ENCODE results near the gene AMBRA1.
A peak's percentile ranks its signal among the peaks of the same experiment; 100 is the strongest.
"Not testable (repeated sequence)": the region's sequence is repeated elsewhere in the genome, so short reads cannot be mapped to it uniquely, and the experiment has no call there.

Gene AMBRA1

DNA sequence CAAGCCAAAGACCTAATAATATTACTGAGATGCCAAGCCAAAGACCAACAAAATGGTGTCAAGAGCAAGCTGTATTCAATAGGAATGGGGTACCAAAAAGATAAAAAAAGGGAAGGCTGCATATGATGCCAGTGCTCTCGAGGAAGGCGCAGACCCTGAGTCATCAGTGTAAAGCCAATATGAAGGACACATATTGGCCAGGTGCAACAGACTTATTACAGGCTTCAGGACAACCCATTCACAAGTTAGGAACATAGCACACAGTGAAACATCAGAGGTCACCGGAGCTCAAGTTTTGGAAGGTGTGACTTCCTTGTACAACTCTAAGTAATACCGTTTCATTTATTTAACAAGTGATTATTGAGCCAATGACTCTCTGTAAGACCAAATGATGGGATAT is 58.1 kb downstream of the AMBRA1 start:
- no peak for DNase-seq

GRCh38 chr11:46534711-46535110 is 59.1 kb downstream of the AMBRA1 start:
- DNase-seq, result no peak

DNA sequence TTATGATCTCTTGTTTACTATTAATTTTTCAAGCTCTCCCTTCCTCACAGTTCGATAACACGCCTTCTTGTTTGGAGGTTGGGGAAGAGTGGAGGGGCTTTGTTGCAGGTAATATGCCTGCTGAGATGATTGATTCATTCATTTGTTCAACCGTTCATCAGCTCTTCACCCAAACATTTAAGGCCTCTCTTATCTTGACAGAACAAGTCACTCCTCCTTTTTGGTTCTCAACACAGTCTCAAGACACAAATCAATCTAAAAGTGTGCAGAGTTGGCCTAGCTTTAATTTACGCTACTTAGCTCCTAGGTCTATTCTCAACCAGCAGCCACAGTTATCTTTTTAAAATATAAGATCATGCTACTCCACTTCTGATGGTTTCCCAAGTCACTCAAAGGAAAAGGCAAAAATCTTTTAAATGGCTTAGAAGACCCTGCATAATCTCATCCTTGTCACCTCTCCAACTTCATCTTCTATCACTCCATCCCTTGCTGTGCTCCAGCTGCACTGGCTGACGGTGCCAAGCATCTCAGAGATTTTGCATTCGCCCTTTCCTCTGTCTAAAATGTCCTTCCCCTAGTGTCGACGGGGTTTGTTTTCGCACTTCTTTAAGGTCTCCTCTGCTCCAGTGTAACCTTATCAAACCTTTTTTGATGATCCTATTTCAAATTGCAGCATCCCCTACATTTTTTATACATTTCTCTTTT is 60.3 kb downstream of the AMBRA1 start:
- no peak for DNase-seq

DNA sequence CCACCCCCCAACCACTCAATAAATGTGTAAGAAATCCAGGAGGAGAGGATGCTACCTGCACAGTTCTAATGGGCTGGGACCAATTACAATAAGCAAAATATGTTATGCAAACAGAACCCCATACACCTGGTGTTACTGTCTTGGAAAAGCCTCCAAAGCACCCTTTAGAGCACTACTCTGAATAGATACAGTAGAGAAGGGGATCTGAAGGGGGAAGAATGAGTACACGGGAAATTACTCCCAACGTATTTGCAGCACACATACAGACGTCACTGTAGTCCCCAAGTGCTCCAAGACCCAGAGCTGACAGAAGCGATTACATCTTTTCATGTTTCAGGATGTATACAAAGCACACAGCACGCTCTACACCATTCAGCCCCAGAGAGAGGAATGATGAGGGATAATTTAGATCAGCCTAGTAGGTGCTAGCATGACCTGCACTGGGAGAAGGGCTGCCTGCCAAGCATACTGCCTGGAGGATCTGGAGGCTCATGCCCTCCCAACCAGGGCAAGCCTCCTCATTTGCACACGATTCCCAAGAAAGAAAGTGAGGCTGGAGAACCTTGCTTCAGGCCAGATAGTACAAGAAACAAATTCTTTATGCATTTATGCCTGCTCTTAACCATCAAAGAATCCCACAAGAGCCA is 63.8 kb downstream of the AMBRA1 start:
- no peak for DNase-seq

DNA sequence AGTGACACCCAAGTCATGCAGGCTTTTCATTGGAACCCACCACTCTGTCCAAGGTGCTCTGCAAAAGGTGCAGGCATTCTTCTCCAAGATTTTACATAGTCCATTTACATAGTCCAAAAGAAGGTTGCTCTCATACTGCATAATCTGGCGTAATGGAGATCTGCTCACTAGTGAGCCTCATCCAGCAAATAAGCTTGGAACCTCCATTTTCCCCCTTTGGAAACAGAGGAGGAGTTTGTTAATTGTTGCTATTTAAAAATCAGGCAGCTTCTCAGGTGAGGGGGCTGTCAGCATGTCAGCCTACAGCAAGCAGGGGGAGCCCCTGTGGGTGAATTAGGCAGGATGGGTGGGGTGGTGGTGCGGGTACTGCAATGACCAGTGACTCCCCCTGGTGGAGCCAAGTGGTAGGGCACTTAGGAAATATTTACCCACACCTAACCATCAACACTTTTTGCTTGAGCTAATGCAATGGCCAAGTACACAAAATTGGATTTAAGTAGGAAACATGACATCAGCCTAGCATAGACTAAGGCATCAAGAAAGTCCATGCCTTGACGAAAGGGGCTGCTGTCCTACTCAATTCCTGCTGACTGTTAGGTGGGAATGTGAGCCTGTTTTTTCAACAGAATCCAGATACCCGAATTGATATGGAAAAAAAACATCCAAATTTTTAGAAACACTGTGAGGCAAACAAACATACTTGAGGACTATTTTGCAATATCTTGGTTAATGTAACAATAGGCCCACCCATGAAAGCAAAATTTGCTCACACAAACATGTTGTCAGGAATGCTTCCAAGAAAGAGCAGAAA is 64.5 kb downstream of the AMBRA1 start:
- DNase-seq, result peak in 29 of 51 donors; percentile 4 to 65 (median 24)

DNA sequence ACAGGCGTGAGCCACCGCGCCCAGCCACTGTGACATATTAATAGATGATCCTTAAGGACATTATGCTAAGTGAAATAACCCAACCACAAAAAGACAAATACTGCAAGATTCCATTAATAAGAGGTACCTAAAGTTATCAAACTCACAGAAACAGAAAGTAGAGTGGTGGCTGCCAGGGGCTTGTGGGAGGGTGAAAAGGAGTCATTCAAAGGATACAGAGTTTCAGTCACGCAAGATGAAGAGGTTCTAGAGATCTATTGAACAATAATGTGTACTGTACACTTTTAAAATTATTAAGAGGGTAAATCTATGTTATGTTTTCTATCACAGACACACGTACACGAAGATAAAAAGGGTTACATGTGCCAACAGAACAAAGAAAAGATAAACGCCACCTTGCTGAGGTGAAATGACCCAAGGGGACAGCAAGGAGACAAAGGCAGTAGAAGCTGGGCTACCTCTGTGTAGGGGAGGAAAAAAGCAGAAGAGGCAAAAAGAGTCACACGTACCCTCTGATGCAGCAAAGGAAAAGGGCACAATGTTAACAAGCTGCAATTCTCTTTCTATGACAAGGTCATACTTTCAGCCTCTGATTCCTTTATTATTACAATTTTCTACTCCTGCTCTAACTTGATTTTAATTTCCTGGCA is 65.3 kb downstream of the AMBRA1 start:
- no peak for DNase-seq

- DNase-seq, result no peak
Measured at GRCh38 chr11:46527591-46528130, 66.2 kb downstream of the AMBRA1 start.

GRCh38 chr11:46526216-46527215 is 67.3 kb downstream of the AMBRA1 start:
- no peak for DNase-seq

GRCh38 chr11:46524201-46524770 is 69.5 kb downstream of the AMBRA1 start:
- no peak for DNase-seq

DNA sequence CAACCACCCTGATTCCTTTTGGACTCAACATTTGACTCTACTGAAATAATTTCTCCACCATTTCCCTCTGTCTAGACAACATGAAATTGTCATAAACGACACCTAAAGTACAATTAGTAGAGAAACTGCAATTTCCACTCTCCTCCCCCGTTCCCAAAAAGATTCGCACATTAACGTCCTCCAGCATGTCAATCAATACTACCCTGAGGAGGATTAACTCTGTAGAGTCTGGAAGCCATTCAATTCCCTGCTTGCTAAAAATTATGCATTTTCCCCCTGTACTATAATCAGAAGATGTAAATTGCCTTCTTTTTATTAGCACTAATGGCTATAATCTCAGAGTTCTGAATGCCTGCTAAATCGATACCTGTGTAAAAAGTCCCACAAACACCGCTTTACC is 70.5 kb downstream of the AMBRA1 start:
- DNase-seq, result no peak

GRCh38 chr11:46522682-46523281 is 71.0 kb downstream of the AMBRA1 start:
- DNase-seq, result no peak

GRCh38 chr11:46521961-46522681 is 71.7 kb downstream of the AMBRA1 start:
- no peak for DNase-seq

DNA sequence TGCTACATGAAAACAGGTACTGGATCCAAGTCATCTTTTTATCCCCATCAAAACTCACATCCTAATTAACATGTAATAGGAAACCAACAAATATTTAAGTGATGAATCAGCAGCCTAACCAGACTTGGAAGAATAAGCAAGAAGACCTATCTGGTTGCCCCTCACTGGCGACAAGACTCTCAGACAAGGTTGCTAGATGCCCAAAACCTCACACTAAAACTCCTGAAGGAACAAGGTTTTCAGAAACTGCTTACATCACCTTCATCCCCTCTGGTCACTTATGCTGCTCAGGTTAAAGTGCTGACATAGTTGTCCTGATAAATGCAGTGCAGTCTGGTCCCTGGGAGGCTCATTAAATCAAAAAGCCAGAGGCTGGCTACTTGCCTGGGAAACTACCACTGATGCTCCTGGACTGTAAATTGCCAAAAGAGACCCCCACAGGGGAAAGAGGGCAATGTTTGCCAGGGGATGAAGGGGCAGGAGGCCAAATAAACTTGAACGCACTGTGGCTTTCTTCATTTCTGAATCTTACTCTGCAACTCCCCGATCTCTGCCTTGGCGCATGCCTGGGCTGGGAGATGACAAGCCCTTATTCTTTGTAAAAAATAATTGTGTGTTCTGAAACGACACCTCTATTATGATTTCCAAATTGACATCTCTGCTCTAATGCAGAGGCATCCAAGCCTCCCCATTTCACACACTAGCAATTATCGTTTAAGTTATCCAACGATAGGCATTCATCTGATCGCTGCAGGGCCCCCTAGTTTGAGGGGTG is 72.7 kb downstream of the AMBRA1 start:
- peak in 1 of 51 donors; percentile 37 for DNase-seq

DNA sequence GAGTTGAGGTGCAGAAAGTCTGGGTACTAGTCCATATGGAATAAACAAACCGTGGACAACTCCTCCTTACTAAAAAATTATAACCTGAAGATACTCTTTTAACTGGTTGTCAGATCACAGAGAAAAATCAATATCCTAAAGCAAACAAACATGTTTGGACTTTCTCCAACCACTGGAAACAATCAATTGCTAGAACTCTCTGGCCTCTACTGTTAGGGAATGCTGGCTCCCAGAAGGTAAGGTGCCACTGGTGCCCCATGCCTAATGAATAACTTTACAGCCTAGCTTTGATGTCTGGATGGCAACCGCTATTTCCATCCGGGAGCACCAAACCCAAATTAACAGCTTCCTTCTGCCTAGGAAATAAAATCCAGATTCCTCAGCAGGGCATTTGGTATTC is 74.5 kb downstream of the AMBRA1 start:
- DNase-seq, result no peak

- not testable (repeated sequence) for DNase-seq
Measured at GRCh38 chr11:46518928-46519327, 74.9 kb downstream of the AMBRA1 start.

DNA sequence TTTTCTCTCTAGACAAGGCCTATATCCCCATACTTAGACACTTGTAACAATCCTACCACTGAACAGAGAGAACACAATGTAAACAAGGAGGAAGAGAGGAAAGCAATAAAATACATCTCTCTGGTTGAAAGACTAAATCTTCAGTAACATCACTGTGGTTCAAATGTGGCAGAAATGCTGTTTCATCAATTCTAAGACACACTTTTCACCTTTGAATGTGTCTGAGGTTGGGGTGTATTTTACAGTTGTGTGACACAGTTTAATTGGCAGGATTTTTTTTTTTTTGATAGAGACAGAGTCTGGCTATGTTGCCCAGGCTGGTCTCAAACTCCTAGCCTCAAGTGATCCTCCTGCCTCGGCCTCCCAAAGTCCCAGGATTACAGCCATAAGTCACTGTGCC is 79.5 kb downstream of the AMBRA1 start:
- DNase-seq, result no peak

- peak in 19 of 51 donors; percentile 4 to 54 (median 28) for DNase-seq
Measured at GRCh38 chr11:46513934-46514342, 79.9 kb downstream of the AMBRA1 start.

Measured in hypothalamus (tissue), 51 donors.